ENCODE results near the gene RIPOR2.

- TF ChIP-seq CTCF (IDR thresholded peaks at IDR 0.05) (no peak), POLR2A (IDR thresholded peaks at IDR 0.05) (no peak)
Measured at GRCh38 chr6:24972311-24972958, 36.7 kb upstream of the RIPOR2 start.

All from stomach (tissue), 4 donors.